SU-DHL-6 (cell line): ENCODE data around the gene NDUFV1.

Experiments used
- CTCF ChIP-seq: fragments of 200-600 bp; sonication (generic); IDR thresholded peaks from one replicate; pipeline ENCODE4 v1.5.1; 2017; ENCODE audit warnings: antibody characterized with exemption, mild to moderate bottlenecking, low read length, moderate library complexity; ENCODE audit not compliant: insufficient read depth, poor library complexity, severe bottlenecking
- EZH2phosphoT487 ChIP-seq: fragments of 200-600 bp; sonication (generic), shearing (Covaris generic); conservative IDR thresholded peaks from 2 replicates; pipeline ENCODE4 v1.6.1; 2018; ENCODE audit warnings: mild to moderate bottlenecking, antibody characterized with exemption, low read length, moderate library complexity, mixed read lengths

GRCh38 chr11:67585911-67586310 is 20.8 kb upstream of the NDUFV1 start:
- no peak for TF ChIP-seq CTCF
- TF ChIP-seq EZH2phosphoT487 = no peak
